HL-60 (cell line): Measurements from ENCODE around the gene RPRM.

ENCODE experiments used
- CTCF ChIP-seq: IDR thresholded peaks from one replicate; pipeline ENCODE4 v1.5.1; 2011; ENCODE audit warnings: low read length, control low read depth, inconsistent platforms; ENCODE audit not compliant: insufficient read depth
- REST ChIP-seq: IDR thresholded peaks from 2 replicates; pipeline ENCODE4 v1.6.1; 2012; ENCODE audit warnings: low read depth; ENCODE audit not compliant: insufficient replicate concordance
- SPI1 ChIP-seq: IDR thresholded peaks from 2 replicates; pipeline ENCODE4 v1.6.1; 2012; ENCODE audit warnings: low read depth, mild to moderate bottlenecking, borderline replicate concordance

- no peak for TF ChIP-seq CTCF
- TF ChIP-seq REST = no peak
- TF ChIP-seq SPI1 = no peak
Observed at GRCh38 chr2:153495725-153496124, 17.2 kb upstream of the RPRM start.
